WTC11 (cell line): ENCODE measurements around the gene KIF21A.

ENCODE experiments used
- GABPB1 ChIP-seq: sonication (generic); formaldehyde crosslinking; IDR thresholded peaks from 2 replicates; pipeline ENCODE4 v1.8.1; 2023; ENCODE audit warnings: mild to moderate bottlenecking, missing genetic modification reagents
- SP1 ChIP-seq: sonication (generic); formaldehyde crosslinking; conservative IDR thresholded peaks from 2 replicates; pipeline ENCODE4 v1.8.1; 2022; ENCODE audit warnings: missing genetic modification reagents
- ZBTB21 ChIP-seq: sonication (generic); formaldehyde crosslinking; IDR thresholded peaks from 2 replicates; pipeline ENCODE4 v1.8.1; 2023; ENCODE audit warnings: mild to moderate bottlenecking, missing genetic modification reagents, borderline replicate concordance

DNA sequence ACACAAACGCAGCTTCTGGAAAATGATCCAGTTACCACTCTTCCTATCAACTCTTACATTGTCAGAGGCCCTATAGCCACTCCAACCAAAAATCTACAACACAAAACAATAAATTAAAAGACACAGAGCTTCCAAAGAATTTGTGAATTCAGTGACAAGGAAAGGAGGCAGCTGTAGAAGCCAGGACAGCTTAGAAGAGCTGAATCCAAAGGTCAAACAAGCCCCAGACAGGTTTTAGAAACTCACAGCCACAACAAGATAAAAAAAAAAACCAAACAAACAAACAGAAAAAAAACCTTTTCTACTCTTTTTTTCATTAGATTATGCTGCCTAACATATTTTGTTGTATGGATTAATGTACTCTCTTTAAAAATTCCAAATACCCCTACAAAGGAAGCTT is 94.4 kb downstream of the KIF21A start:
- no peak for TF ChIP-seq ZBTB21
- no peak for TF ChIP-seq SP1
- no peak for TF ChIP-seq GABPB1 (CRISPR knock-in tag)
